ENCODE results near the gene GUCY2C. TPM values are rescaled to one million over a fixed set of nuclear protein-coding genes. Genes with fewer than 3 reads are reported as not detected.

Gene GUCY2C
- polyA plus RNA-seq, 6 donors from 2014 or later: 0.06 to 0.32 (median 0.20) TPM; not detected in 1

- Mint-ChIP-seq H3K4me3 (no peak overlapping the region), H3K4me1 (peaks cover 18 to 27% (median 24%) of the 10 kb centered on the region in 3 donors), H3K36me3 (no peaks in the 10 kb centered on the region), H3K27me3 (peaks cover 0 to 10% (median 9%) of the 10 kb centered on the region in 3 donors), H3K27ac (peak overlapping the region in 2 of 6 donors; percentile 8 to 93), H3K9me3 (peaks cover 0 to 2% (median 0%) of the 10 kb centered on the region in 7 donors)
- DNase-seq: peak; percentile 11
- peak; percentile 61 to 62 for ATAC-seq (ENCODE audit: low read depth in 2 of 2)
Observed at GRCh38 chr12:14665354-14666348, 30.7 kb downstream of the GUCY2C start.

- DNase-seq: peak; percentile 61
- Mint-ChIP-seq H3K9me3 (peaks cover 0 to 2% (median 0%) of the 10 kb centered on the region in 7 donors), H3K27me3 (peaks cover 0 to 12% (median 10%) of the 10 kb centered on the region in 3 donors), H3K36me3 (no peaks in the 10 kb centered on the region), H3K27ac (peak overlapping the region in 3 of 6 donors; percentile 12 to 89 (median 57)), H3K4me1 (peaks cover 18 to 27% (median 24%) of the 10 kb centered on the region in 3 donors), H3K4me3 (peak overlapping the region in 1 of 8 donors; percentile 12)
- ATAC-seq (ENCODE audit: low read depth in 2 of 2): peak; percentile 79 to 84
Observed at GRCh38 chr12:14664434-14665023, 31.9 kb downstream of the GUCY2C start.

GRCh38 chr12:14663002-14663401, 33.4 kb downstream of the GUCY2C start:
- H3K27me3 Mint-ChIP-seq: peaks cover 0 to 17% (median 10%) of the 10 kb centered on the region in 3 donors
- peak; percentile 9 for DNase-seq
- H3K36me3 Mint-ChIP-seq: no peaks in the 10 kb centered on the region
- ATAC-seq (ENCODE audit: low read depth in 2 of 2): peak; percentile 39 to 50
- no peak overlapping the region for H3K27ac Mint-ChIP-seq
- peaks cover 0 to 2% (median 0%) of the 10 kb centered on the region in 7 donors for H3K9me3 Mint-ChIP-seq
- H3K4me3 Mint-ChIP-seq: no peak overlapping the region
- peaks cover 18 to 27% (median 24%) of the 10 kb centered on the region in 3 donors for H3K4me1 Mint-ChIP-seq

GRCh38 chr12:14656846-14657245, 39.6 kb downstream of the GUCY2C start:
- ATAC-seq (ENCODE audit: low read depth in 2 of 2) (no peak), DNase-seq (no peak)
- Mint-ChIP-seq H3K27me3 (peaks cover 0 to 20% (median 6%) of the 10 kb centered on the region in 3 donors), H3K27ac (no peak overlapping the region), H3K36me3 (no peaks in the 10 kb centered on the region), H3K9me3 (peaks cover 0 to 3% (median 0%) of the 10 kb centered on the region in 7 donors), H3K4me1 (no peaks in the 10 kb centered on the region), H3K4me3 (no peak overlapping the region)

GRCh38 chr12:14655284-14655683, 41.1 kb downstream of the GUCY2C start:
- DNase-seq (no peak), ATAC-seq (ENCODE audit: low read depth in 2 of 2) (no peak)
- no peak overlapping the region for H3K4me3 Mint-ChIP-seq
- H3K9me3 Mint-ChIP-seq: peaks cover 0 to 3% (median 0%) of the 10 kb centered on the region in 7 donors
- no peaks in the 10 kb centered on the region for H3K36me3 Mint-ChIP-seq
- peaks cover 0 to 19% (median 5%) of the 10 kb centered on the region in 3 donors for H3K27me3 Mint-ChIP-seq
- H3K27ac Mint-ChIP-seq: peak overlapping the region in 1 of 6 donors; percentile 22
- no peaks in the 10 kb centered on the region for H3K4me1 Mint-ChIP-seq

GRCh38 chr12:14654842-14655241, 41.6 kb downstream of the GUCY2C start:
- ATAC-seq (ENCODE audit: low read depth in 2 of 2) (no peak), DNase-seq (no peak)
- no peak overlapping the region for H3K4me3 Mint-ChIP-seq
- no peaks in the 10 kb centered on the region for H3K4me1 Mint-ChIP-seq
- H3K27ac Mint-ChIP-seq: no peak overlapping the region
- H3K9me3 Mint-ChIP-seq: peaks cover 0 to 3% (median 0%) of the 10 kb centered on the region in 7 donors
- H3K27me3 Mint-ChIP-seq: peaks cover 0 to 20% (median 5%) of the 10 kb centered on the region in 3 donors
- no peaks in the 10 kb centered on the region for H3K36me3 Mint-ChIP-seq

GRCh38 chr12:14654416-14654815, 42.0 kb downstream of the GUCY2C start:
- no peak for DNase-seq
- Mint-ChIP-seq H3K9me3 (peaks cover 0 to 3% (median 0%) of the 10 kb centered on the region in 7 donors), H3K27me3 (peaks cover 0 to 16% (median 5%) of the 10 kb centered on the region in 3 donors), H3K36me3 (no peaks in the 10 kb centered on the region), H3K27ac (no peak overlapping the region), H3K4me3 (no peak overlapping the region), H3K4me1 (no peaks in the 10 kb centered on the region)
- no peak for ATAC-seq (ENCODE audit: low read depth in 2 of 2)

GRCh38 chr12:14652483-14652882, 43.9 kb downstream of the GUCY2C start:
- Mint-ChIP-seq H3K4me1 (no peaks in the 10 kb centered on the region), H3K27me3 (peaks cover 5 to 21% (median 10%) of the 10 kb centered on the region in 3 donors), H3K27ac (no peak overlapping the region), H3K36me3 (no peaks in the 10 kb centered on the region), H3K9me3 (peaks cover 0 to 3% (median 0%) of the 10 kb centered on the region in 7 donors), H3K4me3 (no peak overlapping the region)
- ATAC-seq (ENCODE audit: low read depth in 2 of 2) (no peak), DNase-seq (no peak)

GRCh38 chr12:14651371-14651770, 45.0 kb downstream of the GUCY2C start:
- no peak for ATAC-seq (ENCODE audit: low read depth in 2 of 2)
- no peaks in the 10 kb centered on the region for H3K4me1 Mint-ChIP-seq
- peaks cover 5 to 27% (median 18%) of the 10 kb centered on the region in 3 donors for H3K27me3 Mint-ChIP-seq
- DNase-seq: no peak
- H3K4me3 Mint-ChIP-seq: no peak overlapping the region
- no peak overlapping the region for H3K27ac Mint-ChIP-seq
- H3K36me3 Mint-ChIP-seq: no peaks in the 10 kb centered on the region
- peaks cover 0 to 3% (median 0%) of the 10 kb centered on the region in 7 donors for H3K9me3 Mint-ChIP-seq

GRCh38 chr12:14650789-14651188, 45.6 kb downstream of the GUCY2C start:
- Mint-ChIP-seq H3K4me1 (no peaks in the 10 kb centered on the region), H3K4me3 (no peak overlapping the region), H3K27me3 (peaks cover 5 to 27% (median 18%) of the 10 kb centered on the region in 3 donors), H3K9me3 (peaks cover 0 to 3% (median 0%) of the 10 kb centered on the region in 7 donors), H3K27ac (no peak overlapping the region), H3K36me3 (no peaks in the 10 kb centered on the region)
- ATAC-seq (ENCODE audit: low read depth in 2 of 2): no peak
- no peak for DNase-seq

GRCh38 chr12:14647028-14647750, 49.2 kb downstream of the GUCY2C start:
- ATAC-seq (ENCODE audit: low read depth in 2 of 2) (no peak), DNase-seq (no peak)
- Mint-ChIP-seq H3K27me3 (peaks cover 5 to 29% (median 21%) of the 10 kb centered on the region in 3 donors), H3K9me3 (no peaks in the 10 kb centered on the region), H3K4me1 (peaks cover 0 to 19% (median 7%) of the 10 kb centered on the region in 3 donors), H3K27ac (no peak overlapping the region), H3K4me3 (no peak overlapping the region), H3K36me3 (no peaks in the 10 kb centered on the region)

- H3K36me3 Mint-ChIP-seq: no peaks in the 10 kb centered on the region
- H3K4me1 Mint-ChIP-seq: peaks cover 0 to 19% (median 7%) of the 10 kb centered on the region in 3 donors
- no peak for ATAC-seq (ENCODE audit: low read depth in 2 of 2)
- peak overlapping the region in 1 of 6 donors; percentile 16 for H3K27ac Mint-ChIP-seq
- no peaks in the 10 kb centered on the region for H3K9me3 Mint-ChIP-seq
- peaks cover 0 to 21% (median 8%) of the 10 kb centered on the region in 3 donors for H3K27me3 Mint-ChIP-seq
- peak overlapping the region in 3 of 8 donors; percentile 15 to 55 (median 29) for H3K4me3 Mint-ChIP-seq
- no peak for DNase-seq
Observed at GRCh38 chr12:14643251-14643650, 53.1 kb downstream of the GUCY2C start.

GRCh38 chr12:14638066-14638465, 58.3 kb downstream of the GUCY2C start:
- DNase-seq (no peak), ATAC-seq (ENCODE audit: low read depth in 2 of 2) (no peak)
- Mint-ChIP-seq H3K27ac (no peak overlapping the region), H3K9me3 (peaks cover 0 to 14% (median 10%) of the 10 kb centered on the region in 7 donors), H3K4me1 (peaks cover 0 to 2% (median 2%) of the 10 kb centered on the region in 3 donors), H3K4me3 (no peak overlapping the region), H3K27me3 (peaks cover 0 to 22% (median 11%) of the 10 kb centered on the region in 3 donors), H3K36me3 (peaks cover 0 to 11% of the 10 kb centered on the region in 2 donors)
